ENCODE data around the gene RPL12.

Gene RPL12

GRCh38 chr9:127489471-127490115 is 38.4 kb upstream of the RPL12 start:
- DNase-seq (ENCODE audit: insufficient read length, low spot score) (no peak), FAIRE-seq (no peak)
- TF ChIP-seq, protein P1, sequence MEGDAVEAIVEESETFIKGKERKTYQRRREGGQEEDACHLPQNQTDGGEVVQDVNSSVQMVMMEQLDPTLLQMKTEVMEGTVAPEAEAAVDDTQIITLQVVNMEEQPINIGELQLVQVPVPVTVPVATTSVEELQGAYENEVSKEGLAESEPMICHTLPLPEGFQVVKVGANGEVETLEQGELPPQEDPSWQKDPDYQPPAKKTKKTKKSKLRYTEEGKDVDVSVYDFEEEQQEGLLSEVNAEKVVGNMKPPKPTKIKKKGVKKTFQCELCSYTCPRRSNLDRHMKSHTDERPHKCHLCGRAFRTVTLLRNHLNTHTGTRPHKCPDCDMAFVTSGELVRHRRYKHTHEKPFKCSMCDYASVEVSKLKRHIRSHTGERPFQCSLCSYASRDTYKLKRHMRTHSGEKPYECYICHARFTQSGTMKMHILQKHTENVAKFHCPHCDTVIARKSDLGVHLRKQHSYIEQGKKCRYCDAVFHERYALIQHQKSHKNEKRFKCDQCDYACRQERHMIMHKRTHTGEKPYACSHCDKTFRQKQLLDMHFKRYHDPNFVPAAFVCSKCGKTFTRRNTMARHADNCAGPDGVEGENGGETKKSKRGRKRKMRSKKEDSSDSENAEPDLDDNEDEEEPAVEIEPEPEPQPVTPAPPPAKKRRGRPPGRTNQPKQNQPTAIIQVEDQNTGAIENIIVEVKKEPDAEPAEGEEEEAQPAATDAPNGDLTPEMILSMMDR (IDR thresholded peaks at IDR 0.05; ENCODE audit: insufficient read depth, missing control alignments), result no peak

DNA sequence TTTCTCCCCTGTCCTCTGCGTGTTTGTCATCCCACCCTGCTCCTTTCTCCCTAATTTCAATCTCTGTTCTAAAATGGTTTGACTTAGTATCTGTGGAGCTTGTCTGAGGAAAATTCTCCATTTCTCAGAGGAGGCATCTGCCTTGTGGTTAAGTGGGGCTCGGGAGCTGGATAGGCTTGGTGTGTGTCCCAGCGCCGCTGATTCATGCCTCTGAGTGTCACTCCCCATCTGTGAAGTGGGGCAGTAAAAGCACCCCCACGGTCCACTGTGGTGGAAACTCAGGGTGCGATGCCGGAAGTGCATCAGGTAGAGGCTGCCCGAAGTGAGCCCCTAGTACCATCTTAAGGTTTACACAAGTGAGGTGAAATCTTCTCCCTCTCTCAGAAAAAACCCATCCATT is 37.7 kb upstream of the RPL12 start:
- FAIRE-seq (no peak), DNase-seq (ENCODE audit: insufficient read length, low spot score) (no peak)
- TF ChIP-seq, protein P1 (IDR thresholded peaks at IDR 0.05; ENCODE audit: insufficient read depth, missing control alignments), result no peak

- DNase-seq (ENCODE audit: insufficient read length, low spot score) (no peak), FAIRE-seq (no peak)
- TF ChIP-seq, protein P1 (IDR thresholded peaks at IDR 0.05; ENCODE audit: insufficient read depth, missing control alignments), result no peak
Measured at GRCh38 chr9:127485995-127486394, 34.8 kb upstream of the RPL12 start.

DNA sequence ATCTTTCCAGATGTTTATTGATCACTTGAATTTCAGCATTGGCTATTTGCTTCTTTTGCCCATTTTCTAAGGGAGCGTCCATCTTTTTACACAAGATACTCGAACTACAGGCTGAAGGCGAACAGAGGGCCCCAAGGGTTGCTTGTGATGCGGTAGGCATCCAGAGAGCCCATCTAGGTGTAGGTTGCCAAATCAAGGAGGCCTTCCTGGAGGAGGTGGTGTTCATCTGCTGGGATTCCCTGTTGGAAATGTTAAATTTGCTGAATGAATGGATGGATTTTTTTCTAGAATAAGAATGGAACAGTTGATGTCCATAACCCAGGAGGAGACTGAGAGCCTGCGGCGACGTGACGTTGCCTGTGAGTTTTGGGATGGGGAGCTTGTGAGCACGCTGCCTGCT is 31.5 kb upstream of the RPL12 start:
- FAIRE-seq, result no peak
- TF ChIP-seq, protein P1 (IDR thresholded peaks at IDR 0.05; ENCODE audit: insufficient read depth, missing control alignments), result no peak
- DNase-seq (ENCODE audit: insufficient read length, low spot score), result no peak

- TF ChIP-seq, protein P1 (IDR thresholded peaks at IDR 0.05; ENCODE audit: insufficient read depth, missing control alignments), result no peak
- no peak for FAIRE-seq
- no peak for DNase-seq (ENCODE audit: insufficient read length, low spot score)
Measured at GRCh38 chr9:127479507-127480081, 28.4 kb upstream of the RPL12 start.

DNA sequence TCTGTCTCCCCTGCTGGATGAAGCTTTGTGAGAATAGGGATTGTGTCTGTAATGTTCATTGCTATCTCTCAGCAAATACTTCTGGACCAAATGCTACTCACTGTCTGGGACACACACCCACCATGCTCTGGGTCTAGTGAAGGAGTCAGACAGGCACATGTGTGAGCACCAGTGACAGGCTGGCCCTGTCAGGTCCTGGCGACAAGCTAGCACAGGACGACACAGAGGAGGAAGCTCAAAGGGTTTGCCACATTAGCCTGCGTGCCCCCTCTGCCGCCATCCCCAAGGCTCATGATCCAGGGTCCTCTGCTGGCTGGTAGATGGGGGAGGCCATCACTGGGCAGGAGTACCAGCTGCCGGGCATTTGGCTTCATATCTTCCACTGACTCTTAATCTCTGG is 23.4 kb upstream of the RPL12 start:
- DNase-seq (ENCODE audit: insufficient read length, low spot score), result no peak
- FAIRE-seq, result no peak
- TF ChIP-seq, protein P1 (IDR thresholded peaks at IDR 0.05; ENCODE audit: insufficient read depth, missing control alignments), result no peak

DNA sequence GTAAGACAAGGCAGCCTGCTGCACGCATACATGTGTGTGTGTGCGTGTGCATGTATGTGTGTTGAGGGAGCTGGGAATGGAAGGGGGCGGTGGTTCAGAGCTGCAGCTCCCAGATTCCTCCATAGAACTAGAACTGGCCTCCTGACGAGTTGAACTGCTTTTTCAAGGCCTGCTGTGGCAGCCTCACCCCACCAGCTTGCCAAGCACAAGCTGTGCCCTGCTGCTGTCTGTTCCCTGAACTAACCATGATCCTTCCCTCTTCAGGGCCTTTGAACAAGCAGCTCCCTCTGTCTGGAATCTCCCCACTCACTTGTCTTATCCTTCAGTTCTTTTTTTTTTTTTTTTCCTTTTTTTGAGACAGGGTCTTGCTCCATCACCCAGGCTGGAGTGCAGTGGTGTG is 22.7 kb upstream of the RPL12 start:
- TF ChIP-seq, protein P1 (IDR thresholded peaks at IDR 0.05; ENCODE audit: insufficient read depth, missing control alignments), result no peak
- DNase-seq (ENCODE audit: insufficient read length, low spot score) (no peak), FAIRE-seq (no peak)

All from D721Med (cell line).